HepG2 (cell line): ENCODE measurements around the gene ZIC2. TPM values are rescaled to one million over a fixed set of nuclear protein-coding genes. Genes with fewer than 3 reads are reported as not detected.

Experiments used
- GABPB1 ChIP-seq: IDR thresholded peaks from 2 replicates; pipeline ENCODE4 v1.6.1; 2016; ENCODE audit warnings: mild to moderate bottlenecking, missing genetic modification reagents, moderate library complexity, missing compliant biosample characterization
- KDM6A ChIP-seq: IDR thresholded peaks from 2 replicates; pipeline ENCODE4 v1.6.1; 2016; ENCODE audit warnings: low read depth
- LBX2 ChIP-seq: sonication (generic); formaldehyde crosslinking; IDR thresholded peaks from 2 replicates; pipeline ENCODE4 v1.5.0; 2020; ENCODE audit warnings: missing genetic modification reagents, mild to moderate bottlenecking, borderline replicate concordance
- LCORL ChIP-seq, 2 experiments: fragments of 450-650 bp in 1 of 2; sonication (generic) in 1 of 2; formaldehyde crosslinking in 1 of 2; IDR thresholded peaks; 2 replicates each; pipeline versions ENCODE4 v1.5.0 to v1.6.1; 2017 to 2020; ENCODE audit warnings: antibody characterized with exemption in 1 of 2, missing genetic modification reagents in 1 of 2
- MTF2 ChIP-seq: sonication (generic); formaldehyde crosslinking; IDR thresholded peaks from 2 replicates; pipeline ENCODE4 v1.5.0; 2020; ENCODE audit warnings: missing genetic modification reagents, borderline replicate concordance
- MYC ChIP-seq: sonication (generic); formaldehyde crosslinking; IDR thresholded peaks from 2 replicates; pipeline ENCODE4 v1.9.0; 2021; ENCODE audit warnings: missing genetic modification reagents, borderline replicate concordance
- RFXAP ChIP-seq: sonication (generic); formaldehyde crosslinking; IDR thresholded peaks from 2 replicates; pipeline ENCODE4 v1.4.0; 2020; ENCODE audit warnings: missing genetic modification reagents, borderline replicate concordance
- RXRA ChIP-seq: sonication (generic); formaldehyde crosslinking; IDR thresholded peaks from 2 replicates; pipeline ENCODE4 v1.5.1; 2020; ENCODE audit warnings: missing genetic modification reagents
- SIN3A ChIP-seq: IDR thresholded peaks from 2 replicates; pipeline ENCODE4 v1.6.1; 2011; ENCODE audit warnings: low read depth, mild to moderate bottlenecking, control low read depth, low read length, borderline replicate concordance
- SMARCE1 ChIP-seq: fragments of 450-650 bp; IDR thresholded peaks from 2 replicates; pipeline ENCODE4 v1.6.1; 2017; ENCODE audit warnings: borderline replicate concordance
- SRF ChIP-seq: IDR thresholded peaks from 2 replicates; pipeline ENCODE4 v1.6.1; 2011; ENCODE audit warnings: mild to moderate bottlenecking, low read depth, low read length, moderate library complexity
- SRSF9 ChIP-seq: fragments of 200-400 bp; formaldehyde crosslinking; IDR thresholded peaks from 2 replicates; pipeline ENCODE4 v1.6.1; 2018; ENCODE audit warnings: borderline replicate concordance, mild to moderate bottlenecking, low read depth, low read length; ENCODE audit not compliant: insufficient read depth, poor library complexity, severe bottlenecking
- TFDP2 ChIP-seq: sonication (generic); formaldehyde crosslinking; IDR thresholded peaks from 2 replicates; pipeline ENCODE4 v1.4.0; 2020; ENCODE audit warnings: missing genetic modification reagents
- ZBTB42 ChIP-seq: sonication (generic); formaldehyde crosslinking; IDR thresholded peaks from 2 replicates; pipeline ENCODE4 v1.5.0; 2020; ENCODE audit warnings: mild to moderate bottlenecking, missing genetic modification reagents
- ZNF263 ChIP-seq: sonication (generic); formaldehyde crosslinking; IDR thresholded peaks from 2 replicates; pipeline ENCODE4 v1.4.0; 2020; ENCODE audit warnings: missing genetic modification reagents
- ZNF687 ChIP-seq: sonication (generic); formaldehyde crosslinking; IDR thresholded peaks from 2 replicates; pipeline ENCODE4 v1.5.1; 2020; ENCODE audit warnings: mild to moderate bottlenecking, missing genetic modification reagents, moderate library complexity
- ZSCAN25 ChIP-seq: sonication (generic); formaldehyde crosslinking; IDR thresholded peaks from 2 replicates; pipeline ENCODE4 v1.8.0; 2022; ENCODE audit warnings: mild to moderate bottlenecking, missing genetic modification reagents
- polyA plus RNA-seq, 8 experiments: library from polyadenylated mRNA; depleted of rRNA in 3 of 8; stranded (reverse) in 7 of 8; unstranded in 1 of 8; fragments of >200 nt; fragmentation: Illumina TruSeq in 4 of 8; extraction: Trizol in 4 of 8; gene quantifications; 2 replicates each; pipeline versions ENCODE4 v1.2.1 to v1.2.3, GENCODE V29; 2011 to 2016; ENCODE audit warnings: low read depth in 4 of 8, missing spikeins in 1 of 8, mixed read lengths in 1 of 8; ENCODE audit not compliant: insufficient read depth in 1 of 8
- total RNA-seq, 5 experiments: library from RNA; depleted of rRNA; stranded (reverse); fragments of >200 nt; fragmentation: Illumina TruSeq; extraction: Trizol; gene quantifications; 2 replicates each; pipeline ENCODE4 v1.2.3, GENCODE V29; 2016; ENCODE audit warnings: low read depth in 1 of 5
- TF ChIP-seq, protein P1 (sequence below): sonication (generic); formaldehyde crosslinking; IDR thresholded peaks from 2 replicates; pipeline ENCODE4 v1.4.0; 2020; ENCODE audit warnings: missing genetic modification reagents
- TF ChIP-seq, protein P2 (sequence below): IDR thresholded peaks from 2 replicates; pipeline ENCODE4 v1.6.1; 2016; ENCODE audit warnings: missing compliant biosample characterization, missing genetic modification reagents, borderline replicate concordance

The ZIC2 gene
- total and polyA plus RNA-seq, 2 of the 13 experiments (the other 11 are each of a cell fraction or from before 2014, with no cell fraction given) = 0.13 TPM; not detected in 1

DNA sequence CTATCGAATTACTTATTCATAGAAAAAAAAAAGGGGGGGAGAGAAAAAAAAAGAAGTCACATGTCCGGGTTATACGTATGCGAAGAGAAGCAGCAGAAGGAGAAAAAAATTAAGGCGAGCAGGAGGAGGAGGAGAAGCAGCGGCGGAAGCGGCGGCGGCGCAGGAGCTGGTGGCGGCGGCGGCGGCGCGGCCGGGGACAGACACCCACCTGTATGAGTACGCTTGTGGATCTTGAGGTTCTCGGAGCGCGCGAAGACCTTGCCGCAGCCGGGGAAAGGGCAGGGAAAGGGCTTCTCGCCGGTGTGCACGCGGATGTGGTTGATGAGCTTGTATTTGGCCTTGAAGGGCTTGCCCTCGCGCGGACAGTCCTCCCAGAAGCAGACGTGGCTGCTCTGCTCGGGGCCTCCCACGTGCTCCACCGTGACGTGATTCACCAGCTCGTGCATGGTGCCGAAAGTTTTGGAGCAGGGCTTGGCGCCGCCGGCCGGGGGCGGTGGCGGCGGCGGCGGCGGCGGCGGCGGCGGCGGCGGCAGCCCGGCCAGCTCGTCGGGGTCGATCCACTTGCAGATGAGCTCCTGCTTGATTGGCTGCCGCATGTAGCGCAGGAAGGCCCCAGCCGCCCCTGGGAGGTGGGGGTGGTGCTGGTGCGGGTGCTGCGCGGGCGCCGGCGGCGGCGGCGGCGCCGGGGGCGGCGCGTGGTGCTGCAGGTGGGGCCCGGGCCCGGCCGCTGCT lies 11.5 kb upstream of the ZIC2 start (continued):
- TF ChIP-seq, protein P1, sequence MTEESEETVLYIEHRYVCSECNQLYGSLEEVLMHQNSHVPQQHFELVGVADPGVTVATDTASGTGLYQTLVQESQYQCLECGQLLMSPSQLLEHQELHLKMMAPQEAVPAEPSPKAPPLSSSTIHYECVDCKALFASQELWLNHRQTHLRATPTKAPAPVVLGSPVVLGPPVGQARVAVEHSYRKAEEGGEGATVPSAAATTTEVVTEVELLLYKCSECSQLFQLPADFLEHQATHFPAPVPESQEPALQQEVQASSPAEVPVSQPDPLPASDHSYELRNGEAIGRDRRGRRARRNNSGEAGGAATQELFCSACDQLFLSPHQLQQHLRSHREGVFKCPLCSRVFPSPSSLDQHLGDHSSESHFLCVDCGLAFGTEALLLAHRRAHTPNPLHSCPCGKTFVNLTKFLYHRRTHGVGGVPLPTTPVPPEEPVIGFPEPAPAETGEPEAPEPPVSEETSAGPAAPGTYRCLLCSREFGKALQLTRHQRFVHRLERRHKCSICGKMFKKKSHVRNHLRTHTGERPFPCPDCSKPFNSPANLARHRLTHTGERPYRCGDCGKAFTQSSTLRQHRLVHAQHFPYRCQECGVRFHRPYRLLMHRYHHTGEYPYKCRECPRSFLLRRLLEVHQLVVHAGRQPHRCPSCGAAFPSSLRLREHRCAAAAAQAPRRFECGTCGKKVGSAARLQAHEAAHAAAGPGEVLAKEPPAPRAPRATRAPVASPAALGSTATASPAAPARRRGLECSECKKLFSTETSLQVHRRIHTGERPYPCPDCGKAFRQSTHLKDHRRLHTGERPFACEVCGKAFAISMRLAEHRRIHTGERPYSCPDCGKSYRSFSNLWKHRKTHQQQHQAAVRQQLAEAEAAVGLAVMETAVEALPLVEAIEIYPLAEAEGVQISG (CRISPR knock-in tag) = 0 out of 2 replicates have a peak, but pooled peaks have one; percentile 14
- TF ChIP-seq RXRA (CRISPR knock-in tag) (peak; percentile 32; the same call in 1 of the 2 replicates), ZSCAN25 (CRISPR knock-in tag) (no peak), RFXAP (no peak), TFDP2 (CRISPR knock-in tag) (peak; percentile 27; the same call in 1 of the 2 replicates), GABPB1 (CRISPR knock-in tag) (peak; percentile 30; the same call in 1 of the 2 replicates), MYC (CRISPR knock-in tag) (peak; percentile 9; the same call in 1 of the 2 replicates), ZBTB42 (CRISPR knock-in tag) (no peak), ZNF263 (CRISPR knock-in tag) (peak; percentile 68; the same call in 1 of the 2 replicates), KDM6A (CRISPR knock-in tag) (no peak), MTF2 (0 out of 2 replicates have a peak, but pooled peaks have one; percentile 25), LBX2 (CRISPR knock-in tag) (0 out of 2 replicates have a peak, but pooled peaks have one; percentile 28), SIN3A (no peak), SRF (no peak), LCORL (IDR thresholded peaks at IDR 0.05) (no peak), LCORL (CRISPR knock-in tag; IDR thresholded peaks at IDR 0.05) (0 out of 2 replicates have a peak, but pooled peaks have one; percentile 41), ZNF687 (peak; percentile 61), SRSF9 (no peak), SMARCE1 (no peak)
- TF ChIP-seq, protein P2, sequence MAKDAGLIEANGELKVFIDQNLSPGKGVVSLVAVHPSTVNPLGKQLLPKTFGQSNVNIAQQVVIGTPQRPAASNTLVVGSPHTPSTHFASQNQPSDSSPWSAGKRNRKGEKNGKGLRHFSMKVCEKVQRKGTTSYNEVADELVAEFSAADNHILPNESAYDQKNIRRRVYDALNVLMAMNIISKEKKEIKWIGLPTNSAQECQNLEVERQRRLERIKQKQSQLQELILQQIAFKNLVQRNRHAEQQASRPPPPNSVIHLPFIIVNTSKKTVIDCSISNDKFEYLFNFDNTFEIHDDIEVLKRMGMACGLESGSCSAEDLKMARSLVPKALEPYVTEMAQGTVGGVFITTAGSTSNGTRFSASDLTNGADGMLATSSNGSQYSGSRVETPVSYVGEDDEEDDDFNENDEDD (CRISPR knock-in tag) = peak; percentile 34; the same call in 1 of the 2 replicates
